Kidney (tissue), 14 donors: Measurements from ENCODE around the gene ZDHHC3. TPM values are rescaled to one million over a fixed set of nuclear protein-coding genes. Genes with fewer than 3 reads are reported as not detected.
A peak's percentile ranks its signal among the peaks of the same experiment; 100 is the strongest.

Experiments
- DNase-seq, 5 donors: peaks; one replicate each; pipeline ENCODE4 v3.0.0-alpha.2; 2013 to 2020
- FAIRE-seq: peaks from 2 replicates; lab custom pipeline; 2012; peaks lifted over from hg19 to GRCh38; lab: Jason Lieb, UNC
- H3K27ac ChIP-seq, 2 donors: one replicate each; pipeline ENCODE4 v1.7.0; 2013; ENCODE audit warnings: low read depth in 2 of 2, low read length in 2 of 2, inconsistent platforms in 1 of 2
- H3K27me3 ChIP-seq: one replicate; pipeline ENCODE4 v1.7.1; 2013; ENCODE audit warnings: low read length, inconsistent platforms; ENCODE audit not compliant: control insufficient read depth, insufficient read depth
- H3K36me3 ChIP-seq, 3 donors: one replicate each; pipeline versions ENCODE4 v1.7.0 to v1.7.1; 2013; ENCODE audit warnings: low read length in 3 of 3, control low read depth in 1 of 3, inconsistent platforms in 1 of 3; ENCODE audit not compliant: insufficient read depth in 3 of 3, control insufficient read depth in 2 of 3
- H3K4me1 ChIP-seq, 3 donors: one replicate each; pipeline versions ENCODE4 v1.7.0 to v1.7.1; 2013; ENCODE audit warnings: low read length in 3 of 3, inconsistent platforms in 1 of 3, low read depth in 1 of 3; ENCODE audit not compliant: control insufficient read depth in 2 of 3, insufficient read depth in 2 of 3
- H3K4me3 ChIP-seq, 3 donors: one replicate each; pipeline versions ENCODE4 v1.7.0 to v1.8.1; 2013; ENCODE audit warnings: low read length in 3 of 3, control low read depth in 1 of 3, inconsistent platforms in 1 of 3
- H3K9ac ChIP-seq, 3 donors: one replicate each; pipeline versions ENCODE4 v1.7.0 to v1.7.1; 2013; ENCODE audit warnings: low read length in 3 of 3, control low read depth in 1 of 3, inconsistent platforms in 1 of 3
- H3K9me3 ChIP-seq, 3 donors: one replicate each; pipeline versions ENCODE4 v1.7.0 to v1.7.1; 2013; ENCODE audit warnings: low read length in 3 of 3, control low read depth in 1 of 3, inconsistent platforms in 1 of 3; ENCODE audit not compliant: control insufficient read depth in 2 of 3, insufficient read depth in 1 of 3
- CTCF ChIP-seq: IDR thresholded peaks from 3 replicates; pipeline ENCODE4 v1.5.1; 2012; ENCODE audit warnings: mild to moderate bottlenecking, moderate library complexity, borderline replicate concordance; ENCODE audit not compliant: insufficient read depth; ENCODE audit errors: extremely low read depth
- intact Hi-C: fragments of 100-400 bp; cut with DNase I; formaldehyde crosslinking; loops from one replicate; pipeline ENCODE4 v1.11.1; 2022
- polyA plus RNA-seq: library from polyadenylated mRNA; stranded (reverse); fragments of 350-450 nt; fragmentation: Illumina TruSeq; extraction: RNeasy Lipid Tissue Mini Kit (QIAGEN cat#74804); gene quantifications from one replicate; pipeline ENCODE4 v1.2.3, GENCODE V29; 2014; ENCODE audit warnings: low read depth, low replicate concordance; ENCODE audit not compliant: insufficient read depth
- total RNA-seq: library from RNA; stranded (reverse); fragmentation: NEBNext Ultra II Directional; extraction: Animal tissue kit (Norgen Biotek cat#: 25700); gene quantifications from one replicate; pipeline ENCODE4 v1.2.1, GENCODE V29; 2021
- donor health status: control.
- donor health status: control.
- donor health status: control.
- donor health status: control.
- donor health status: control.
- donor health status: DM: yes; HTN: yes; CAD: no.
- donor health status: Normal renal cell carcinoma (clear cell type).

ZDHHC3 gene
- total and polyA plus RNA-seq, 2 donors from 2014 or later, result 60.2 to 71.5 TPM

- no peak for FAIRE-seq
- Histone ChIP-seq H3K4me3 (no peak overlapping the region), H3K4me1 (peaks cover 0 to 17% (median 13%) of the 10 kb centered on the region in 3 donors), H3K36me3 (peaks cover 0 to 29% (median 21%) of the 10 kb centered on the region in 3 donors), H3K27ac (peak overlapping the region; percentile 43 to 64), H3K9ac (no peak overlapping the region), H3K27me3 (no peaks in the 10 kb centered on the region), H3K9me3 (no peaks in the 10 kb centered on the region)
- intact Hi-C loops, result no loop called here
- no peak for TF ChIP-seq CTCF
- peak in 2 of 5 donors; percentile 42 to 56 for DNase-seq
These were observed 17.7 kb upstream of the ZDHHC3 start for GRCh38 chr3:44993471-44994205.

- intact Hi-C loops, result no loop called here
- FAIRE-seq, result no peak
These were observed 16.8 kb upstream of the ZDHHC3 start for GRCh38 chr3:44992555-44993470.

GRCh38 chr3:44991326-44991725, 15.4 kb upstream of the ZDHHC3 start:
- Histone ChIP-seq H3K27ac (no peak overlapping the region), H3K4me3 (no peak overlapping the region), H3K4me1 (peaks cover 0 to 15% (median 13%) of the 10 kb centered on the region in 3 donors), H3K36me3 (peaks cover 0 to 14% (median 13%) of the 10 kb centered on the region in 3 donors), H3K9ac (no peak overlapping the region), H3K9me3 (no peaks in the 10 kb centered on the region), H3K27me3 (no peaks in the 10 kb centered on the region)
- FAIRE-seq, result no peak
- TF ChIP-seq CTCF, result no peak
- intact Hi-C loops, result no loop called here
- DNase-seq, result no peak

More at GRCh38 chr3:44992555-44993470, 16.8 kb upstream of the ZDHHC3 start:
- Histone ChIP-seq H3K4me1 (peaks cover 0 to 17% (median 13%) of the 10 kb centered on the region in 3 donors), H3K27ac (peak overlapping the region; percentile 14 to 64), H3K27me3 (no peaks in the 10 kb centered on the region), H3K9ac (no peak overlapping the region), H3K36me3 (peaks cover 0 to 24% (median 18%) of the 10 kb centered on the region in 3 donors), H3K4me3 (no peak overlapping the region), H3K9me3 (no peaks in the 10 kb centered on the region)
- no peak for DNase-seq
- TF ChIP-seq CTCF, result peak; percentile 44
